Naive B cell (primary cell): ENCODE measurements around the gene NRG3. TPM values are rescaled to one million over a fixed set of nuclear protein-coding genes. Genes with fewer than 3 reads are reported as not detected.

Source experiments
- ATAC-seq, 2 donors: fragments of 150-1000 bp; cut with Tn5 transposase; 2 replicates each; pipeline ENCODE4 v1.10.0; 2021; ENCODE audit warnings: low read depth in 2 of 2, mild to moderate bottlenecking in 2 of 2, moderate library complexity in 2 of 2
- DNase-seq: peaks from one replicate; pipeline ENCODE4 v3.0.0; 2022
- H3K27ac Mint-ChIP-seq, 6 donors: one replicate each; pipeline ENCODE4 v1.8.0; 2020 to 2022; ENCODE audit warnings: mild to moderate bottlenecking in 6 of 6, mixed read lengths in 6 of 6, moderate library complexity in 5 of 6, inconsistent platforms in 2 of 6
- H3K27me3 Mint-ChIP-seq, 3 donors: one replicate each; pipeline ENCODE4 v1.8.0; 2021 to 2022; ENCODE audit warnings: mixed read lengths in 3 of 3, mild to moderate bottlenecking in 1 of 3
- H3K36me3 Mint-ChIP-seq, 2 donors: one replicate each; pipeline ENCODE4 v1.8.0; 2020 to 2022; ENCODE audit warnings: mixed read lengths in 2 of 2, inconsistent platforms in 1 of 2, mild to moderate bottlenecking in 1 of 2
- H3K4me1 Mint-ChIP-seq, 3 donors: one replicate each; pipeline ENCODE4 v1.8.0; 2020 to 2022; ENCODE audit warnings: mixed read lengths in 3 of 3, inconsistent platforms in 1 of 3, mild to moderate bottlenecking in 1 of 3, moderate library complexity in 1 of 3
- H3K4me3 Mint-ChIP-seq, 8 donors: one replicate each; pipeline ENCODE4 v1.8.0; 2020 to 2022; ENCODE audit warnings: mild to moderate bottlenecking in 8 of 8, mixed read lengths in 8 of 8, moderate library complexity in 8 of 8, inconsistent platforms in 2 of 8
- H3K9me3 Mint-ChIP-seq, 7 donors: one replicate each; pipeline ENCODE4 v1.8.0; 2020 to 2022; ENCODE audit warnings: mixed read lengths in 7 of 7, mild to moderate bottlenecking in 5 of 7, inconsistent platforms in 2 of 7, moderate library complexity in 1 of 7
- polyA plus RNA-seq, 6 donors: library from polyadenylated mRNA; unstranded; fragments of 300-500 nt; fragmentation: Illumina TruSeq; gene quantifications; one replicate each; pipeline ENCODE4 v1.2.3, GENCODE V29; 2021; ENCODE audit warnings: low read depth in 6 of 6

NRG3 gene
- polyA plus RNA-seq, 6 donors from 2014 or later, result not detected

GRCh38 chr10:81944609-81945008 is 69.6 kb downstream of the NRG3 start:
- no peaks in the 10 kb centered on the region for H3K4me1 Mint-ChIP-seq
- no peaks in the 10 kb centered on the region for H3K36me3 Mint-ChIP-seq
- H3K27ac Mint-ChIP-seq, result no peak overlapping the region
- no peak overlapping the region for H3K4me3 Mint-ChIP-seq
- H3K27me3 Mint-ChIP-seq, result no peaks in the 10 kb centered on the region
- DNase-seq, result no peak
- peaks cover 0 to 7% (median 0%) of the 10 kb centered on the region in 7 donors for H3K9me3 Mint-ChIP-seq
- ATAC-seq, result no peak

DNA sequence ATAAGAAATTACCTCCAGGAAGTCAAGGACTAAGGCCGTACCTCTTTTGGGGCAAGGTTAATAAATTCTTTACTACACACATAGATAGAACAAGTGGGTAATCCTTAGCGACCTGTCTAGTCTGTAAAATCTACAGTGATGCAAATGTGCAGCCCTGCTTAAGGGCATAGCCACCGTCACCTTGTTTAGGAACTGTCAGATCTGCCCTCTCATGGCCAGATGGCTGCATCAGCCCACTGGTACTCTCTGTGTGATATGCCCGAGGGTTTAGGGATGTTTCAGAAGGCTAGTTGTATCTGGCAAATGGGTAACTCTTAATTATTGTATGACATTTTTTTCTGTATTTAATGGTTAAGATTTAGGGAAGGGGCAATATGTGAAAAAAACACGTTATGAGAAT is 74.3 kb downstream of the NRG3 start:
- Mint-ChIP-seq H3K27me3 (no peaks in the 10 kb centered on the region), H3K27ac (no peak overlapping the region), H3K4me3 (no peak overlapping the region), H3K4me1 (no peaks in the 10 kb centered on the region), H3K9me3 (peaks cover 0 to 10% (median 3%) of the 10 kb centered on the region in 7 donors), H3K36me3 (no peaks in the 10 kb centered on the region)
- DNase-seq, result no peak
- ATAC-seq, result no peak

DNA sequence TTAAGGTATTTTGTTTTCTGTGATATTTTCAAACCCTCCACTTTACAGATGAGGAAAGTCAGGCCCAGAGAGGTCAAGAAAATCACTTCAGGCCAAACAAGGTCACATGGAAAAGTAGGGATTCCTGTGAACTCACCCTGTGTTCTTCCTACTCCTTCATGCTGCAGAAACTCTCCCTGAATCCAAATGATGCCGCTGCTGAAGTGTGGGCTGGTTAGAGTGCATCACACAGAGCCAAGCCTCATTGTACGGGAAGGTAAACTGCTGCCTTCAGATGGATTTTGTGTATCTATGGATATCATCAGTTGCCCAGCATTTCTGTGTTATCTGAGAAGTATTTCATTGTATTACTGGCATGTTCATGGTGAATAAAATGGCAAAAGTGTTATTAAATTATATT is 75.4 kb downstream of the NRG3 start:
- H3K27me3 Mint-ChIP-seq, result no peaks in the 10 kb centered on the region
- no peaks in the 10 kb centered on the region for H3K36me3 Mint-ChIP-seq
- no peak overlapping the region for H3K27ac Mint-ChIP-seq
- no peak for ATAC-seq
- DNase-seq, result no peak
- H3K4me3 Mint-ChIP-seq, result no peak overlapping the region
- H3K9me3 Mint-ChIP-seq, result peaks cover 0 to 10% (median 3%) of the 10 kb centered on the region in 7 donors
- H3K4me1 Mint-ChIP-seq, result no peaks in the 10 kb centered on the region

DNA sequence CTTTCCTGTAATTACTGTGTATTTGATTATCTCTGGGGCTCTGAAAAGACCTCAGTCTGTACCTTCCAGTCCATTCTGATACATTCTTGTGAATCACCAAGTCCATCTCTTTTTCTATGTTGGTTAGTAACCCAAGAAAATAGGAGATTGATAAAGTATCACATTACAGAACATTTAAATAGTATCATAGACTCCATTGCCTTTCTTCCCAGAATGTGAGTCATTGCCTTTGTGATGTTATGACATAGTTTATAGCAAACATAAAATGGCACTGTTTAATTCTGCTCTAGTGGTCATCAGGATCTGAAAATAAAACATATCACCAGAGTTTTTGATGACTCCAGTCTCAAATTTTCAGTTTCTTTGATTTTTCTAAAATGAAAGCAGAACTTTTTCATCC is 78.4 kb downstream of the NRG3 start:
- Mint-ChIP-seq H3K4me1 (no peaks in the 10 kb centered on the region), H3K36me3 (no peaks in the 10 kb centered on the region), H3K27ac (no peak overlapping the region), H3K9me3 (peaks cover 0 to 9% (median 3%) of the 10 kb centered on the region in 7 donors), H3K27me3 (no peaks in the 10 kb centered on the region), H3K4me3 (no peak overlapping the region)
- no peak for ATAC-seq
- DNase-seq, result no peak

GRCh38 chr10:81957976-81958375 is 83.0 kb downstream of the NRG3 start:
- no peak overlapping the region for H3K27ac Mint-ChIP-seq
- H3K27me3 Mint-ChIP-seq, result no peaks in the 10 kb centered on the region
- no peaks in the 10 kb centered on the region for H3K4me1 Mint-ChIP-seq
- H3K36me3 Mint-ChIP-seq, result no peaks in the 10 kb centered on the region
- no peak for ATAC-seq
- DNase-seq, result no peak
- no peak overlapping the region for H3K4me3 Mint-ChIP-seq
- H3K9me3 Mint-ChIP-seq, result peaks cover 0 to 4% (median under 1%) of the 10 kb centered on the region in 7 donors

DNA sequence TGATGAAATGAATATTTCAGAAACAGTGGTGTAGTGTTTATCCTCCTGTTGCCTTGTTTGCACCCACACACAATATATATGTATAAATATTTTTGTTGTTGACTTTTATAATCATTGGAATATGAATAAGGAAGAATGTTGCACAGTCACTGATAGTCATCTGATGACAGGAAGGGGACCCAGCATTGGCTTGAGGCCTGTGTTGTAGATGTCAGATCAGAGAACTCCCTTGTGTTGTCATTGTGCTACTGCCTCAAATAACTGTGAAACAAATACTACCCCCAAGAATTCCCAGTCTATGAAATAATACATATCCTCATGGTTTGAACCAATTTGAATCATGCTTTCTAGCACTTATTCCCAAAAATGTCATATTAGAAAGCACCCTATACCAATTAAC is 84.0 kb downstream of the NRG3 start:
- Mint-ChIP-seq H3K36me3 (no peaks in the 10 kb centered on the region), H3K4me3 (no peak overlapping the region), H3K4me1 (no peaks in the 10 kb centered on the region), H3K27me3 (no peaks in the 10 kb centered on the region), H3K9me3 (peaks cover 0 to 4% (median 2%) of the 10 kb centered on the region in 7 donors), H3K27ac (no peak overlapping the region)
- DNase-seq (no peak), ATAC-seq (no peak)

- no peaks in the 10 kb centered on the region for H3K4me1 Mint-ChIP-seq
- no peak overlapping the region for H3K4me3 Mint-ChIP-seq
- ATAC-seq (no peak), DNase-seq (no peak)
- no peaks in the 10 kb centered on the region for H3K27me3 Mint-ChIP-seq
- H3K9me3 Mint-ChIP-seq, result peaks cover 0 to 4% (median 2%) of the 10 kb centered on the region in 7 donors
- H3K36me3 Mint-ChIP-seq, result no peaks in the 10 kb centered on the region
- no peak overlapping the region for H3K27ac Mint-ChIP-seq
Observed at GRCh38 chr10:81961451-81962184, 86.6 kb downstream of the NRG3 start.

GRCh38 chr10:81963606-81964005 is 88.6 kb downstream of the NRG3 start:
- no peaks in the 10 kb centered on the region for H3K36me3 Mint-ChIP-seq
- no peak for ATAC-seq
- DNase-seq, result no peak
- H3K4me3 Mint-ChIP-seq, result no peak overlapping the region
- peaks cover 0 to 4% (median 0%) of the 10 kb centered on the region in 7 donors for H3K9me3 Mint-ChIP-seq
- no peaks in the 10 kb centered on the region for H3K27me3 Mint-ChIP-seq
- H3K4me1 Mint-ChIP-seq, result no peaks in the 10 kb centered on the region
- no peak overlapping the region for H3K27ac Mint-ChIP-seq

- H3K4me1 Mint-ChIP-seq, result no peaks in the 10 kb centered on the region
- DNase-seq, result no peak
- no peak for ATAC-seq
- no peaks in the 10 kb centered on the region for H3K27me3 Mint-ChIP-seq
- H3K27ac Mint-ChIP-seq, result no peak overlapping the region
- peaks cover 7 to 24% (median 14%) of the 10 kb centered on the region in 7 donors for H3K9me3 Mint-ChIP-seq
- no peak overlapping the region for H3K4me3 Mint-ChIP-seq
- peaks cover 4 to 8% of the 10 kb centered on the region in 2 donors for H3K36me3 Mint-ChIP-seq
Observed at GRCh38 chr10:81967716-81968115, 92.7 kb downstream of the NRG3 start.

DNA sequence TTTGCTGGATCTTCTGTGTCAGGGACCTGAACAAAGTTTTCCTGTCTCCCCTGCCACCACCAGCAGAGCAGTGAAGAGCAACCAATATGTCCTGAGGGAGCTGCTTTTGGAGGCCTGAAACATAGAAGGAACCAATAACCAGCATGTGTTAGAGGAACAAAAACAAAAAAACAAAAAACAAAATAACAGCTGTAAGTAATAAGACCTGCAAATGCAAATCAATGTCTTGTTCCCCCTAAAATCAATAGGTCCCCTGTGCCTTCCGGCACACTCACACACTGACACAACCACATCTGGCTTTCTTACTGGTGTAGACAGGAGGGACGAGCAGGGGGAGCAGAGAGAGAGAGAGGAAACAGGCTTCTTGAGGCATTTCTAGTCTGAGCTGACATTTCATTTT is 94.1 kb downstream of the NRG3 start:
- H3K4me3 Mint-ChIP-seq, result no peak overlapping the region
- H3K4me1 Mint-ChIP-seq, result no peaks in the 10 kb centered on the region
- peaks cover 9 to 31% (median 16%) of the 10 kb centered on the region in 7 donors for H3K9me3 Mint-ChIP-seq
- peaks cover 4 to 10% of the 10 kb centered on the region in 2 donors for H3K36me3 Mint-ChIP-seq
- no peaks in the 10 kb centered on the region for H3K27me3 Mint-ChIP-seq
- ATAC-seq (no peak), DNase-seq (no peak)
- H3K27ac Mint-ChIP-seq, result peak overlapping the region in 1 of 6 donors; percentile 11

DNA sequence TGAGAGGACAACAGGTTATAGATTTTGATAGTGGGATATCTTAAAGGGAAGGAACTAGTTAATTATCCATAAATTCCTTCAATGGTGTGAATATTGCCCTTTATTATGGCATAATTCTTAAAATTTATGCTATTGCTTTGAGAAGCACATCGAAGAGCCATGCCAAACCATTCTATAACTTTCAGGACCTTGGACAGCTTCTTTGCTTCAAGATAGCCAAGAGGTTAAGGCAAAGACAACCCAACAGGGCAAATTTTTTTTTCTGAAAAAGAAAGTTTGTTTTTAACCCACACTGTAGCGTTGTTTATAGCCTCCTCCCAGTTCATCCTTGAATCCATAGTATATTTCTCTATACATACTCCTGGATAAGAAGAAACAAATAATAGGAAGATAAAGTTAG is 103.2 kb downstream of the NRG3 start:
- Mint-ChIP-seq H3K9me3 (peaks cover 1 to 21% (median 7%) of the 10 kb centered on the region in 7 donors), H3K36me3 (peaks cover 0 to 5% of the 10 kb centered on the region in 2 donors), H3K4me1 (no peaks in the 10 kb centered on the region), H3K4me3 (no peak overlapping the region), H3K27ac (no peak overlapping the region), H3K27me3 (no peaks in the 10 kb centered on the region)
- ATAC-seq, result no peak
- no peak for DNase-seq

GRCh38 chr10:81981724-81982123 is 106.7 kb downstream of the NRG3 start:
- ATAC-seq (no peak), DNase-seq (no peak)
- H3K9me3 Mint-ChIP-seq, result peaks cover 0 to 4% (median 0%) of the 10 kb centered on the region in 7 donors
- no peaks in the 10 kb centered on the region for H3K36me3 Mint-ChIP-seq
- H3K4me3 Mint-ChIP-seq, result no peak overlapping the region
- no peaks in the 10 kb centered on the region for H3K4me1 Mint-ChIP-seq
- H3K27me3 Mint-ChIP-seq, result no peaks in the 10 kb centered on the region
- no peak overlapping the region for H3K27ac Mint-ChIP-seq

GRCh38 chr10:81984428-81984827 is 109.4 kb downstream of the NRG3 start:
- Mint-ChIP-seq H3K4me1 (no peaks in the 10 kb centered on the region), H3K27me3 (no peaks in the 10 kb centered on the region), H3K9me3 (peaks cover 0 to 6% (median 3%) of the 10 kb centered on the region in 7 donors), H3K4me3 (no peak overlapping the region), H3K27ac (no peak overlapping the region), H3K36me3 (no peaks in the 10 kb centered on the region)
- DNase-seq (no peak), ATAC-seq (no peak)

DNA sequence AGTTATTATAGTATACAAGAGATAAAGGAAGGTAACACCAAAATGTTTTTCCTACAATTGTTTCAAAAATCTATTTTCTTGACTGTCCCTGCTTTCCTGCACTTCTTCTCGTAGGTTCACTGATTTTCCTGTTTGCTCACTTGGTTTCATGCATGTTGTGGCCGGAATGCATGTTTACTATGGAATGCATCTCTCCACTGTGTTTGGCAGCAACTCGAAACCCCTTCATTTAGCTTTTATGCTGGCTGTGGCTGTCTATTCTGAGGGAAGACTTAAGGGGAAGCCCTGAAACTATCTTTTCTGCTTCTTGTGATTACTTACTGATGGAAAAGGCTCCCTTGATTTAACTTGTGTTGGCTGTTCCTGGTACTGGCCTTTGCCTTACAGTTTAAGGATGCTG is 120.3 kb downstream of the NRG3 start:
- Mint-ChIP-seq H3K9me3 (peaks cover 0 to 4% (median 0%) of the 10 kb centered on the region in 7 donors), H3K27ac (no peak overlapping the region), H3K27me3 (no peaks in the 10 kb centered on the region), H3K4me1 (no peaks in the 10 kb centered on the region), H3K36me3 (no peaks in the 10 kb centered on the region), H3K4me3 (no peak overlapping the region)
- DNase-seq, result no peak
- ATAC-seq, result no peak
